Measurements from ENCODE around the gene MT1M.

- TF ChIP-seq CTCF (conservative IDR thresholded peaks at IDR 0.05; ENCODE audit: low read length) (no peak), EZH2phosphoT487 (IDR thresholded peaks at IDR 0.05; ENCODE audit: borderline replicate concordance) (no peak)
Observed at GRCh38 chr16:56604966-56605365, 27.5 kb upstream of the MT1M start.

All from Loucy (cell line).